Measurements from ENCODE around the gene TMEM63A.
"Not testable (repeated sequence)": the region's sequence is repeated elsewhere in the genome, so short reads cannot be mapped to it uniquely, and the experiment has no call there.

TMEM63A gene

DNA sequence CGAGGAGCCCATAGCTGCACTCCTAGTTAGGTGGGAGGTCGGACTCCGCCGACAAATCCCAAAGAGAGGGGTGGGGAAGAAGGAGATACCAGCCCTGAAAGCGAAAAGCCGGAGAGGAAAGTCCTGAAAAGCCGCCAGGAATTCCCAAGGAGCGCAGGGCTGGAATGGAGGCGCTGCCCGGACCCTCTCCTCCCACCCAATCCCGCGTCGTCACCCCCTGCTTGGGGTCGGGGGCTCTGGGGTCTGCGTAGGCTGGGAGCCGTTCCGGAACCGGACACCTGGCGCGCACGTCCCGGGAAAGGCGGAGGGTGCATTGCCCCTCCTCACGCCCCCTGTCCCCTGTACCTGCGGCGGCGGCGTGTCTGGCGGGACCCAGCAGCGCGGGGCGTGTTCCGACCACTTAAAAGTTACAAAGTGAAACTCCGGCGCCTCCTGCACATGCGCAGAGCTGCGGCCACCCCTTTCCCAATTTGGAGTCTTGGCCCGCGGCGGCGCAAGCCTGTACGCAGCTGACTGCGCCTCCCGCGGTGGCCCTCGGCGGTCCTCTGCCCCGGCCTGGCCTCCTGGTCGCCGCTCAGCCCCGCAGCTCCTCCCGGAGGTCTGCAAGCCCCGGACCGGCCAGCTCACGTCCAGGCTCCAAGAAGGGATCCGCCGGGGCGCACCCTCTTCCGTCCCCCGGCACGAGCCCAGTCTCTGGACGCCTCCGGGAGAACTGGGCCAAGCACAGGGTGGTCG is at the start of gene TMEM63A:
Gene TMEM63A (minus strand): TSS at position 422 of the 735 bp plus-strand sequence. CDS start 4,800 bp downstream, outside the sequence.
- peak; percentile 88 to 91 for DNase-seq

DNA sequence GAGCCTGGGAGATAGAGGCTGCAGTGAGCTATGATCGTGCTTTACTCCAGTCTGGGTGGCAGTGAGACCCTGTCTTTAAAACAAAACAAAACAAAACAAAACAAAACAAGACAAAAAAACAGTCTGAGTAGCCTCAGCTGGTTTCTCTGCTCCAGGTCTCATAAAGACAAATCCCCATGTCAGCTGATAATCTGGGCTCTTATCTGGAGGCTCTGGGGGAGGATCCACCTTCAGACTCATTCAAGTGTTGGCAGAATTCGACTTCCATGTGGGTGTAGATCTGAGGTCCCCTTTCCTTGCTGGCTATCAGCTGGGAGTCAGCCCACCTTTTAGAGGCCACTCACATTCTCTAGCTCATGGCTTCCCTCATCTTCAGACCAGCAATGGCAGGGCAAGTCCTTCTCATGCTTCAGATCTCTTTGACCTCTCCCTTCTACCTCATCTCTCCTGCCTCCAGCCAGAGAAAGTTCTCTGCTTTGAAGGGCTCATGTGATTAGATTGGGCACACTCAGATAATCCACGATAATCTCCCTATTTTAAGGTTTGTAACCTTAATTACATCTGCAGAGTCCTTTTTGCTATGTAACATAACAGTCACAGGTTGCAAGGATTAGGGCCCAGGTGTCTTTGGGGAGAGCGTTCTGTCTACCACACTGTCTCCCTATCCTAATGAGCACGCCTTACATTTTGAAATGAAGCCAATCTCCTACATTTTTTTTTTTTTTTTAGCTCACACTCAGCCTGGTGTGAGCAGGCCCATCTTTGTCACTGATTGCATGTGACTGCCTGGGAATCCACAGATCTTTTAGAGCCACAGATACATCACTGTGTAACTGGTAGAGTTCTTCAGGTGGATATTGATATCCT is 49.3 kb upstream of the TMEM63A start:
- no peak for DNase-seq

DNA sequence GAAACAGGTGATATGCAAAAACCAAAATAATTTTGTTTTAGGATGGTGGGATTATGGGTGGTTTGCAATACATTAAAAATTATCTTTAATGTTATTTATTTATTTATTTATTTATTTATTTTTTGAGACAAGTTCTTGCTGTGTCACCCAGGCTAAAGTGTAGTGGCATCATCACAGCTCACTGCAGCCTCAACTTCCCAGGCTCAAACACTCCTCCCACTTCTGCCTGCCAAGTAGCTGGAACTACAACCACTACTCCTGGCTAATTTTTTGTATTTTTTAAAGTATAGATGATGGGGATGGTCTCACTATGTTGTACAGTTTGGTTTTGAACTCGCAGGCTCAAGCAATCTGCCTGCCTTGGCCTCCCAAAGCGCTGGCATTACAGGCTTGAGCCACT is 48.4 kb upstream of the TMEM63A start:
- DNase-seq: no peak

- not testable (repeated sequence) for DNase-seq
Measured at GRCh38 chr1:225929462-225929861, 47.3 kb upstream of the TMEM63A start.

DNA sequence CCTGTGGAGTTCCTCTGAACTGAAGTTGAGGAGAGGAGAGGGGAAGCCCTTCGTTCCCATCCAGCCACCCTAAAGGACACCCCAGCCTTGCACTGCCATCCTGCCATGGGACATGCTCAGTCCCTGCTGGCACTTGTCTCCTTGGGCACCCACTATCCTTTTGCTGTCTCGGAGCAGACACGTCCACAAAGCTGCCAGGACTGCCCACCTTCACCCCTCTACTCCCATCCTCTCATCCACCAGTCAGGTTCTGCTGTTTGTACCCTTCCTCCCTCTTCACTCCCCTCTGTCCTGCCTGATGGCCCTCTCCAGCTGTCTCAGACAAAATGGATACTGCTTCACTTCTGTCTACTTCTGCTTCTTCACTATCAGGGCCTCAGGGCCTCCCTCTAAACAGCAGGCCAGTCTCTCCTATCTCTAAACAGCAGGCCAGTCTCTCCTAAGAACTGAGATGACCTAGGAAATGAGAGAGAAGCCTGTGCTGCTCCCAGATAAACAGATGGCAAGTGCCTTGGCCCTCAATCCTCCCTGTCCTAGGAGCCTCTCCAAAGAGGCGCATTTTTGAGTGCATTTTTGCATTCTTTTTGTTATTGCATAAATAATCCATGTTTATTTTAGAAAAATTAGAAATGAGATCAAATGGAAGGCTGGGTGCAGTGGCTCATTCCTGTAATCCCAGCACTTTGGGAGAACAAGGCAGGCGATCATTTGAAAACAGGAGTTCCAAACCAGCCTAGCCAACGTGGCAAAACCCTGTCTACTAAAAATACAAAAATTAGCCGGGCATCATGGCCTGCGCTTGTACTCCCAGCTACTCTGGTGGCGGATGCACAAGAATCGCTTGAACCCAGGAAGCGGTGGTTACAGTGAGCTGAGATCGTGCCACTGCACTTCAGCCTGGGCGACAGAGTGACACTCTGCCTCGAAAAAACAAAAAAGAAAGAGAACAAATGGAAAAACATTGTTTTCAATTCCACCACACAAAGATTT is 46.3 kb upstream of the TMEM63A start:
- DNase-seq: peak in 1 of 2 experiments; percentile 24

DNA sequence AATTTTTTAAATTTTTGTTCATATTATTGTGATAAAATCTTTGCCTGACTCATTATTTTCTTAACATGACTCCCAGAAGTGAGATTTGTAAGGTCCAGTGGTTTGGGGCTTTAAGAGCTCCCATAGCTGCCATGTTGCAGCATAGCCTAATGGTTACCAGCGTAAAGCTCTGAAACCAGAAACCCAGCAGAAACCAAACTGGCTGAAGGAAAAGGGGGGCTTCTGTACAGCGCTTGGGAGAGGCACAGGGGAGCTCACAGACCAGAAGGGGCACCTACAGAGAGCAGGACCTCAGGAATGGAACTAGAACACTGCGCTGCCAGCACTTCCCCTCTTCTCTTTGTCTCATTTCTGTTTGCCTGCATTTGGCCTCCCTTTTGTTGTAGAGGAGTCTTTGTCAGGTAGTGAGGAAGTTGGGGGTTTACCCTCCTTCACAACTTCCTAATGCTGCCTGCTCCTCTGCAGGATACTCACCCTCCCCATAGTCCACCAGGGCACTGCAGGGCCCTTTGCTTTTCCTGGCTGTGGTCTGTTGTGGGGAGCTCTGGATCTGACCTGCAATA is 44.5 kb upstream of the TMEM63A start:
- DNase-seq: no peak

- DNase-seq: peak; percentile 93 to 94
Measured at GRCh38 chr1:225923692-225924555, 41.7 kb upstream of the TMEM63A start, which contains the start of gene PYCR2. Gene PYCR2 (minus strand): TSS chr1:225924250. CDS start chr1:225924110, 140 bp downstream.

DNA sequence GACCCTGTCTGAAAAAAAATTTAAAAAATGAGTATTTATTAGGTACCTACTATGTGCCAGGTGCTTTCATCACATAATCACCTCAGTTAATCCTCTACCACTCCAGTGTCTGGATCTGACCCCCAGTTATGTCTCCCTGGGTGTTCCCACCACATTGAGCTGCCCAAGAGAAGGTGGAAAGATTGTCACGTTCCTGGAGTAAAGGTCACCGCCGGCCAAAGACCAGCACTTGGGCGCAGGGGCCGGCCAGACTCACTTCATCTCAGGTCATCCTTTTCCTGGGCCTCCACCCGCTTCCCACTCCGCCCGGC is 41.2 kb upstream of the TMEM63A start:
- DNase-seq: no peak

DNA sequence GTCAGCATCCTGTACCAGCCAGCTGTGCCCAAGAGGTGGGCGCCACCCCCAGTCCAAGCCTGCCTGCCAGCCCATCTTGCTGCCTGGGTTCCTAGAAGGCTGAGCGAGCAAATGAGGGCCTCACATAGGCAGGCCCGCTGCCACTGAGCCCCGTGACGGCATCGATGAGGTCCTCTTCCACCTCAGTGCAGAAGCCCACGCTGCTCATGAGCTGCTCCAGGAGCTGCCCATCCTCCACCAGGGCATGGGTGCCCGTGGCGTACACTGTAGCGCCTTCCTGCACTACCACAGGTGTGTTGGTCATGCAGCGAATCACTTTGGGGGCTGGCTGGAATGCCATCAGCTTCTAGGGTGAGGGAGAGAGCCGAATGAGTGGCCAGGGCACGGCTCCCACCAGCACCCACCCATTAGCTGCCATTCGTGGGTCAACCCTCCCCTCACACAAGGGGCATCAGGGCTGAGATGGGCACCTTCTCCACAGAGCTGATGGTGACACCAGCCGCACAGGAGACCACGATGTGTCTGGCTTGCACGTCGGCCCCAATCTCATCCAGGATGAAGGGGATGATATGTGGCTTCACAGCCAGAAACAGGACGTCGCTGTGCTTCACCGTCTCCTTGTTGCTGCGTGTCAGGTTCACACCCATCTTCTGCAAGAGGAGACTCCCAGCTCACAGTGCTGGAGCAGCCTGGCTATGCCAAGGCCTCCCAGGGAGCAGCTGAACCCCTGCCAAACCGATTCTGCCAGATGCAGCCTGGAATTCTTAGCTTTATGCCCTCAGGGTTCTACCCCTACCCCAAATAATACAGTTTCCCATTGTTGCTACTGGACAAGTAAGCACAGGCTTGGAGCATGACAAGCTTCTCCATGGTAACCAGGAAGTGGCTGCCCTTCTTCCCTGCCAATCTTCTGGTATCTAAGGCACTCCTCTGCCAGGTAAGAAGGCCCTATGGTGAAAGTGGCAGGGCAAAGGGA is 39.8 kb upstream of the TMEM63A start:
- no peak for DNase-seq

DNA sequence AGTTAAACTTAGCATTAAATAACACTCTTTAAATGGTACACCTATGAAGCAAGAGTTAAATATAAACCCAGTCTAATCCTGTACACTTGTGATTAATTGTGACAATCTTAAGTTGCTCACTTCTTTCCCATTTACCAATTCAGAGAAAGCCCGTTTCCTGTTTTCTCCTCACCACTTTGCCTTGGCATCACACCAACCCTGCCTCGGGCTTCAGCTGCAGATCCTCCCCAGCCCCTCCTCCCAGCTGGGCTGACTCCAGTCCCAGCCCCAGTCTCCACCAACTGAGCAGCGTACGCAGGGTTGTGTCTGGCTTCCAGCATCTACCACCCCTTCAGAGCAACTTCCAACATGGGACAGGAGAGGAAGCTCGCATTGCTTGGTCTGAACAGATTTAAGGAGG is 37.7 kb upstream of the TMEM63A start:
- peak; percentile 49 to 61 for DNase-seq

- DNase-seq: no peak
Measured at GRCh38 chr1:225918280-225918679, 36.1 kb upstream of the TMEM63A start.

- DNase-seq: no peak
Measured at GRCh38 chr1:225917536-225917935, 35.4 kb upstream of the TMEM63A start.

- DNase-seq: no peak
Measured at GRCh38 chr1:225917101-225917500, 34.9 kb upstream of the TMEM63A start.

GRCh38 chr1:225915538-225915991 is 33.4 kb upstream of the TMEM63A start:
- no peak for DNase-seq

DNA sequence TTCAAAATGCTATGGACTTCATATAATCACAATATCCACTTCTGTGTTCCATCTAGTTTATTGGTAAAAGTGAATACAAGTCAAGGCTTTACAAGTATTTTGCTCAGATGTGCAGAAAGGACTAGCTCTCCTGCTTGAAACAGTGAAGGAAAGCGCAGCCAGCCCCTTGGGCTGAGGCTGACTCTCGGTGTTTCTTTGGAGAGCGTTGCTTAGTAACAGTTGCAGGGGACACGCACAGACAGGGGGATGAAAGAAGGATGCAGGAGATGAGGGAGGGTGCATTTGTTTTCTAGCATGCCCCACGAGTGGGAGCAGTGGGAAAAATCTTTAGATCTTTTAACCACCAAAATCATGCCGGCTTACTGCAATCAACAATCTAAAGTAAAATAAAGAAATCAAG is 32.8 kb upstream of the TMEM63A start:
- DNase-seq: no peak

- no peak for DNase-seq
Measured at GRCh38 chr1:225914391-225914790, 32.2 kb upstream of the TMEM63A start.

GRCh38 chr1:225911191-225912130 is 29.3 kb upstream of the TMEM63A start:
- DNase-seq: peak; percentile 75 to 79

GRCh38 chr1:225909477-225909876 is 27.3 kb upstream of the TMEM63A start:
- no peak for DNase-seq

- no peak for DNase-seq
Measured at GRCh38 chr1:225908773-225909172, 26.6 kb upstream of the TMEM63A start.
